GM23338 (cell line): ENCODE results near the gene HPRT1.

ENCODE experiments used
- CREB1 ChIP-seq: fragments of 250-450 bp; sonication (Bioruptor Pico); IDR thresholded peaks from 2 replicates; pipeline ENCODE4 v1.5.0; 2020; ENCODE audit warnings: low read depth, mild to moderate bottlenecking, moderate library complexity
- CTCF ChIP-seq, 2 experiments: fragments of 200-600 bp in 1 of 2; sonication (generic) in 1 of 2; conservative IDR thresholded peaks; 2 replicates each; pipeline versions ENCODE4 v1.5.1 to v1.6.1; 2016 to 2017; ENCODE audit warnings: antibody characterized with exemption in 2 of 2, low read depth in 2 of 2, mild to moderate bottlenecking in 2 of 2, moderate library complexity in 1 of 2
- ETS1 ChIP-seq: IDR thresholded peaks from 2 replicates; pipeline ENCODE4 v1.6.1; 2016; ENCODE audit warnings: antibody characterized with exemption
- EZH2 ChIP-seq: fragments of 200-600 bp; sonication (generic); IDR thresholded peaks from one replicate; pipeline ENCODE4 v1.8.0; 2017; ENCODE audit warnings: antibody characterized with exemption, mild to moderate bottlenecking, low read depth; ENCODE audit not compliant: unreplicated experiment
- EZH2phosphoT487 ChIP-seq: fragments of 200-600 bp; sonication (generic); IDR thresholded peaks from one replicate; pipeline ENCODE4 v1.8.1; 2018; ENCODE audit warnings: antibody characterized with exemption; ENCODE audit not compliant: unreplicated experiment
- JUNB ChIP-seq: IDR thresholded peaks from one replicate; pipeline ENCODE4 v1.6.1; 2016; ENCODE audit warnings: antibody characterized with exemption; ENCODE audit not compliant: unreplicated experiment
- POLR2AphosphoS5 ChIP-seq: IDR thresholded peaks from 2 replicates; pipeline ENCODE4 v1.6.1; 2016; ENCODE audit warnings: antibody characterized with exemption, low read depth
- REST ChIP-seq: IDR thresholded peaks from one replicate; pipeline ENCODE4 v1.6.1; 2018; ENCODE audit warnings: antibody characterized with exemption; ENCODE audit not compliant: unreplicated experiment
- STAT1 ChIP-seq: IDR thresholded peaks from one replicate; pipeline ENCODE4 v1.6.1; 2016; ENCODE audit warnings: antibody characterized with exemption; ENCODE audit not compliant: unreplicated experiment
- ZNF114 ChIP-seq: fragments of 250-450 bp; sonication (Bioruptor Pico); IDR thresholded peaks from 2 replicates; pipeline ENCODE4 v1.5.0; 2020; ENCODE audit warnings: mild to moderate bottlenecking, moderate library complexity
- ZNF331 ChIP-seq: fragments of 250-450 bp; sonication (Bioruptor Pico); IDR thresholded peaks from 2 replicates; pipeline ENCODE4 v1.5.0; 2020; ENCODE audit warnings: low read depth, mild to moderate bottlenecking, moderate library complexity
- ZNF462 ChIP-seq: fragments of 250-450 bp; sonication (Bioruptor Pico); IDR thresholded peaks from 2 replicates; pipeline ENCODE4 v1.5.0; 2020; ENCODE audit warnings: mild to moderate bottlenecking, moderate library complexity

- no peak for TF ChIP-seq POLR2AphosphoS5
- no peak for TF ChIP-seq CTCF (conservative IDR thresholded peaks at IDR 0.05; ENCODE audit: low read depth in 2 of 2)
- TF ChIP-seq EZH2phosphoT487, result no peak
- TF ChIP-seq EZH2, result no peak
- TF ChIP-seq CREB1 (CRISPR knock-in tag), result no peak
- TF ChIP-seq ETS1, result no peak
- TF ChIP-seq REST, result no peak
- no peak for TF ChIP-seq ZNF331 (CRISPR knock-in tag)
- no peak for TF ChIP-seq ZNF462
- TF ChIP-seq JUNB, result no peak
- no peak for TF ChIP-seq ZNF114 (CRISPR knock-in tag)
- no peak for TF ChIP-seq STAT1
These were observed 12.1 kb downstream of the HPRT1 start for GRCh38 chrX:134472041-134472440.
